ENCODE measurements around the gene RBM4. TPM values are rescaled to one million over a fixed set of nuclear protein-coding genes. Genes with fewer than 3 reads are reported as not detected.
"Not testable (repeated sequence)": the region's sequence is repeated elsewhere in the genome, so short reads cannot be mapped to it uniquely, and the experiment has no call there.

The RBM4 gene
- total RNA-seq, 1 donor from 2014 or later = 176 TPM

DNA sequence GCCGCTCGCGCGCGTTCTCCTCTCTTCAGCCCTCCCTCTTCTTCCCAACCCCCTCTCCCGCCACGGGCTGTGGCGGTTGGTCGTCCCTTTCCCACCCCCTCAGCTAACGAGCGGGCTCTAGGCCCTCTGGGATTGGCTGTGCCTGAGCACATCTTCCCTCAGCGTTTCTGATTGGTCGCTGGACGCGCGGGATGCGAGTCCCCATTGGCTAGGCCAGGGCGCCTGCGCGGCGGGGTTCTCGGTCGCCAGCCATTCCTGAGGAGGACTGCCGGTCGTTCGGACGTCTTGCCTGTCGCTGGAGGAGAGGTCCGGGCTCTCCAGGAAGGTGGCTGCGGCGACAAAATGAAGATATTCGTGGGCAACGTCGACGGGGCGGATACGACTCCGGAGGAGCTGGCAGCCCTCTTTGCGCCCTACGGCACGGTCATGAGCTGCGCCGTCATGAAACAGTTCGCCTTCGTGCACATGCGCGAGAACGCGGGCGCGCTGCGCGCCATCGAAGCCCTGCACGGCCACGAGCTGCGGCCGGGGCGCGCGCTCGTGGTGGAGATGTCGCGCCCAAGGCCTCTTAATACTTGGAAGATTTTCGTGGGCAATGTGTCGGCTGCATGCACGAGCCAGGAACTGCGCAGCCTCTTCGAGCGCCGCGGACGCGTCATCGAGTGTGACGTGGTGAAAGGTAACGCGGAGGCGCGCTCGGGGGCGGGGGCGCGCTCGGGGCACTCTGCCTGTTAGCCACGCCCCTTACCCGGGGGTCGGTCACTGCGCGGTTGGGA is 21.9 kb upstream of the RBM4 start, which contains the start of gene RBM14:
RBM14 (plus strand) TSS at position 252 of the 776 bp plus-strand sequence; CDS start at position 343, 91 bp downstream.
- peak; percentile 99 for DNase-seq (ENCODE audit: low spot score)

DNA sequence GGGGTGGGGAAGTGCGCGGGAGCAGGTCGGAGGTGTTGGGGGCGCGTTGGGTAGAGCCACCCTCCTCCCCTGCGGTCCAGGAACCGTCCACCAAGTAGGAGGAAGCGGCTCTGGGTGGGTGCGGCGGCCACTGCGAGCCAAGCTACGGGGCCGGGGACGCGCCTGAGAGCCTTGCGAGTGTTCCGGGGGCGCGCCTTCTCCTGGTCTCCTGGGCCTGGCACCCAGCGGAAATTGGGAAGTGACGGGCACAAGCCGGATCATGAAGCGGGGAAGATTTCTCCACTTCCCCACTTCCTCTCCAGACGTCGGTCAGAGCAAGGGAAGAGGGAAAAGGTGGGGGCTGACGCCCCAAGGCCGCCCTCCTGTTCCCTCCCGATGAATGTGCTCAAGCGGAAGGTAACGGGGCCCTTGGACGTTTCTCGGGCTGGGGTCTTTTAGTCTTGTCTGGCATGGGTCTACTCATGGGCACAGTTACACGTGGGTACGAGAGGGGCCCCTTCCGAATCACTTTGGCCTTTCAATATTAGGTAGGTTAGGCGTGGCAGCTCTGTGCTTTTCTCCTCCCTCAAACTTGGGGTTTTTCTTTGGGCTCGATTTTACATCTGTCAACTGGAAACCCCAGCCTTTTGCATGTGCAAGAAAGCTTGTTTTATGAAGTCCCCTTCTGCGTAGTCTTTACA is 21.2 kb upstream of the RBM4 start:
- DNase-seq (ENCODE audit: low spot score) = no peak

DNA sequence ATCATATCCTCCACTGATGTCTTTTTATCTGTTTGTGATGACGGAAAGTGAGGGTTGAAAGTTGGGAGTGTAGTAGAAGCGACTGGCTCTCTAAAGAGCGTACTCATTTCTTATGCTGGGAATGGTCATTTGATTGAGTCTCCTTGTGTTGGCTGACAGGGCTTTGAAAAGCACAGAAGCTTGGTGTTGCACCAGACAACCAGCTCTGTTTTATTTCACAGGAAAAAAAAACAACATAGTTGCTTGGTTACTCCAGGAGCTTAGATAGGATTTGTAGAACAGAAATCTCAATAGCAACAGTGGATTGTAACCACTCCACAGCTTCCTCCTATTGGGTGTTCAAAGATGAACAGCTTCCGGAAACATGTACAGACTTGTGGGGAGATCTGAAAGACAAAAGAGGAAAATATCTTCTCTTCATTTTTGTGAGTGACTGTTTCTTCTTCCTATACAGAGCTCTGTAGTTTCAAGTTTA is 19.4 kb upstream of the RBM4 start:
- DNase-seq (ENCODE audit: low spot score) = no peak

DNA sequence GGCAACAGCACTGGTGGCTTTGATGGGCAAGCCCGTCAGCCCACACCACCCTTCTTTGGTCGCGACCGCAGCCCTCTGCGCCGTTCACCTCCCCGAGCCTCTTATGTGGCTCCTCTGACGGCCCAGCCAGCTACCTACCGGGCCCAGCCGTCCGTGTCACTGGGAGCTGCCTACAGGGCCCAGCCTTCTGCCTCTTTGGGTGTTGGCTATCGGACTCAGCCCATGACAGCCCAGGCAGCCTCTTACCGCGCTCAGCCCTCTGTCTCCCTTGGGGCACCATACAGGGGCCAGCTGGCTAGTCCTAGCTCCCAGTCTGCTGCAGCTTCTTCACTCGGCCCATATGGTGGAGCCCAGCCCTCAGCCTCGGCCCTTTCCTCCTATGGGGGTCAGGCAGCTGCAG is 14.1 kb upstream of the RBM4 start:
- no peak for DNase-seq (ENCODE audit: low spot score)

DNA sequence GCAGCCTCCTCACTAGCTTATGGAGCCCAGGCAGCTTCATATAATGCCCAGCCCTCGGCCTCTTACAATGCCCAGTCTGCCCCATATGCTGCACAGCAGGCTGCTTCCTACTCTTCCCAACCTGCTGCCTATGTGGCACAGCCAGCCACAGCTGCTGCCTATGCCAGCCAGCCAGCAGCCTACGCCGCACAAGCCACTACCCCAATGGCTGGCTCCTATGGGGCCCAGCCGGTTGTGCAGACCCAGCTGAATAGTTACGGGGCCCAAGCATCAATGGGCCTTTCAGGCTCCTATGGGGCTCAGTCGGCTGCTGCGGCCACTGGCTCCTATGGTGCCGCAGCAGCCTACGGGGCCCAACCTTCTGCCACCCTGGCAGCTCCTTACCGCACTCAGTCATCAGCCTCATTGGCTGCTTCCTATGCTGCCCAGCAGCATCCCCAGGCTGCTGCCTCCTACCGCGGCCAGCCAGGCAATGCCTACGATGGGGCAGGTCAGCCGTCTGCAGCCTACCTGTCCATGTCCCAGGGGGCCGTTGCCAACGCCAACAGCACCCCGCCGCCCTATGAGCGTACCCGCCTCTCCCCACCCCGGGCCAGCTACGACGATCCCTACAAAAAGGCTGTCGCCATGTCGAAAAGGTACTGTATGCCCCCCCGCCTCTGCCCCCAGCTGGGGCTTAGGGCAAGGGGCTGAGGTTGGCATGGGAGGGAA is 13.3 kb upstream of the RBM4 start:
- DNase-seq (ENCODE audit: low spot score) = no peak

DNA sequence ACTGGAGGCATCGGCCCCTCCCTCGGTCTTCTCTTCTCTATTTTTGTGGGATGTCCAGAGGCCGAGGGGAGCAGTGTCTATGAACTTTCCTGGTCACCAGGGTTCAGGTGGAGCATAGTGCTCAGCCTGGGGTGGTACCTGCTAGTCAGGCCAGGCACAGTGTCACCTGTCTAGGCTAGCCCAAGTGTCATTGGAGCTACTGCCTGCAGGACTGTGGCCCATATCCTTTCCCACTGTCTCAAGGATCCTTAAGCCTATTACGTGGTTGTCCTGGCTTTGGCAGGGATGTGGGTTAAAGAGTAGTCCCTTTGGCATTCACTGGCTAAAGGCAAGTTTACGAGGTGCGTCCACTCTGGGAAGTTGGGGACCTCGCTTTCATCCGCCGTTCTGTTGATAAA is 12.8 kb upstream of the RBM4 start:
- no peak for DNase-seq (ENCODE audit: low spot score)

DNA sequence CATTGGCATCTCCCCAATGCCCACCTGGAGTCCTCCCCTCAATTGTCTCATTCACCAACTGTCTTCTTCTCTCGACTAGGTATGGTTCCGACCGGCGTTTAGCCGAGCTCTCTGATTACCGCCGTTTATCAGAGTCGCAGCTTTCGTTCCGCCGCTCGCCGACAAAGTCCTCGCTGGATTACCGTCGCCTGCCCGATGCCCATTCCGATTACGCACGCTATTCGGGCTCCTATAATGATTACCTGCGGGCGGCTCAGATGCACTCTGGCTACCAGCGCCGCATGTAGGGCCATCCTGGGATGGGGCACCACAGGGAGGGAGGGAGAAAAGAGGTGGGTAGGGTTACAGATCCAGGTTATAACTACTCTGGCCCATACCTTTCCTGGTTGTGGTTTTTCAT is 12.1 kb upstream of the RBM4 start:
- no peak for DNase-seq (ENCODE audit: low spot score)

DNA sequence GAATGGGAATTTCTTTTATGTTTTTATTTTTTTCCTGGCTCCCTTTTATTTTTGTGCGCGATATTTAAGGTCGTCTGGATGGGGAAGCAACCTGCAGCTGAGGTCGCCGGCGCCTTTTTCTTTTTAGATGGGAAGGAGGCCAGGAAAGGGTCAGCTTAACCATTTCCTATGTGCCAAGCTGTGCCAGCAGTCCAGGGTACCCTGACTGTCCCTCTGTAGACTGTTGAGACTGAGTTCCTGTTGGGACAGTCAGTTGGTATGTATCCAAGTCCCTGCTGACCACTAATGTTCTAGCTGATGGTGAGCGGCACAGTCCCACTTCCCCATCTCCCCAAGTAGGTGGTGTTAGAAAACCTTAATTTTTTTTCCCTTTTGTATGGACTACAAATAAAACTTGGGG is 11.6 kb upstream of the RBM4 start:
- DNase-seq (ENCODE audit: low spot score) = no peak

DNA sequence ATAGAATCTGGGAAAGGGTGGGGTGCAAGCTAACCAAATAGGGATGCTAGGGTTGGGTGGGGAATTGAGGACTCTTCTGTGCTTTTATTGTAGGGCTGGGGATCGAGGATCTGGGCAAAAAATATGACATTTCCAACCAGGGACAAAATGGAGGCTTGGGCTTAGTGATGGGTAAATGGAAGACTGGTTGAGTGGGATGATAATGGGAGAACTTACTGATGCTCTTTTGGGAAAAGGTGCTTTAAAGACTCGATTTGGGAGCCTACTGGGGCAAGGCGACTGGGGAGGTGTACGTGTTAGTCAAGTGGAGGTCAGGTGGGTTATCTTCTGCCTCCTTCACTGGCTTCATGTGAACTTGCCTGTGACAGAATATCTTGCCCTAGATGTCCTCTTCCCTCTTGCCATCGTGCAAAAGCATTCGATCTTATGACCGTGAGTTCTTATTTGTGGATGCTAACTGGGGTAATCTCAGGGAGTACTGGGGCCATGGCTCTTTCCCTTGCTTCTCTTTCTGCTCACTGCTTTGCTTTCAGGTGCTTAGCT is 10.4 kb upstream of the RBM4 start:
- DNase-seq (ENCODE audit: low spot score) = no peak

DNA sequence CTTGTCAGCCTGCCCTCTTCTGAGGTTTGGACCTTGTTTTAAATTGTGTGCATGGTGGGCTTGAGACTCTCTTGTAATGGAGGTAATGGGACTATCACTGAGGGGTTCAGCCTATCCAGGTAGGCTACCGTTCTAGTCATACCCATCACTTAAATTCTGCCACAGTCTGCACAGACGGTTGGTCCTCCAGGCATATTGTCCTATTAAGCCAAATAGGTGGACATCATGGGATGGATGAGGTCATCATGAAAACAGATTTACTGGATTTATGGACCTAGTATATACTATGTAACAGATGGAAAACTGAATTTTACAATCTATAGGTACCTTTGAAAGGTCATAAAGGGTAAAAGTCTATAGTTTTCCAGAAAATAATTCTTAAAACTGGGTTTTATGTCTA is 9.1 kb upstream of the RBM4 start:
- DNase-seq (ENCODE audit: low spot score) = no peak

DNA sequence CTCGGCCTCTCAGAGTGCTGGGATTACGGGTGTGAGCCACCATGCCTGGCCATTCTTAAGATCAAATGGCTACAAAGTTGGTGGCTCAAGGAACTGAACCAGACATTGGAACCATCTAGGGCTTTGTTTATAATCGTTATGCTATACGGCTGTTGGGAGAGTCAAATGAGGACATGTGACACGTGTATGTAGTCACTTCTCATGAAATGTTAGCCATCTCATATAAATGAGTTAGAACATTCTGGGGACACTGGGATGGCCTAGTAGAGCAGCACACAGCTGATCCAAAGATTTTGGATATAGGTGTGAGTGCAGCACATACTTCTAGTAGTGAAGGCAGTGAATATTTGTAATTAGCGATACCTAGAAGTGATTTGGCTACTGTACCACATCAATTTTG is 6.6 kb upstream of the RBM4 start:
- DNase-seq (ENCODE audit: low spot score) = no peak

DNA sequence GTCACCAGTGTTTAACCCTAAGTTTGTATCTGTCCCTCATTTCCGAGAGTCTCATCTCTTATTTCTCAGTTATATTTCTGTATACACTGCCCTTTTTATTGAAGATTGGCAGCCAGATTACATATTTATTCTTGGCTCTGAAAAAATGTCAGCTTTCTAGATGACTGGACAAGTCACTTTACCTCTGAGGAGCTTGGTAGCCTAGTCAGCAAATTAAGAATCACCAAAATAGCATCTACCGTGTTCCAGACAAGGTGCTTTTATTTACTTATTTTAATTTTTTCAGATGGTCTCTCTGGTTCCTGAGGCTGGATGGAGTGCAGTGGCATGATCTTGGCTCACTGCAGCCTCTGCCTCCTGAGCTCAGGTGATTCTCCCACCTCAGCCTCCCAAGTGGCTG is 5.6 kb upstream of the RBM4 start:
- DNase-seq (ENCODE audit: low spot score) = no peak

DNA sequence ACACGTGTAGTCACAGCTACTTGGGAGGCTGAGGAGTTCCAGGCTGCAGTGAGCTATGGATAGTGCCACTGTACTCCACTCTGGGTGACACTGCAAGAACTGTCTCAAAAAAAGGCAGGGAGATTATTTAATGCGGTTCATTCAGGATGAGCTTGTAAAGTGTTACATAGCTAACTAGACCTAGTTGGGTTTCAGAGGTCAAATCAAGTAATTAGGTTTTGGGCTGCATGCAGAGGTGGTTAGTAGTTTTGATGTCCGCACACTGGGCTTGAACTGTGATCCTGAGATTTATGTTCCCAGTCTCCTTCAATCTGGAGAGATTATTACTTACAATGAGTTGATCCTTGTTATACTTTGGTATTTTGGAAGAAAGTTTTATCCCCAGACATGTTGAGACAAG is 2.1 kb upstream of the RBM4 start:
- DNase-seq (ENCODE audit: low spot score) = no peak

DNA sequence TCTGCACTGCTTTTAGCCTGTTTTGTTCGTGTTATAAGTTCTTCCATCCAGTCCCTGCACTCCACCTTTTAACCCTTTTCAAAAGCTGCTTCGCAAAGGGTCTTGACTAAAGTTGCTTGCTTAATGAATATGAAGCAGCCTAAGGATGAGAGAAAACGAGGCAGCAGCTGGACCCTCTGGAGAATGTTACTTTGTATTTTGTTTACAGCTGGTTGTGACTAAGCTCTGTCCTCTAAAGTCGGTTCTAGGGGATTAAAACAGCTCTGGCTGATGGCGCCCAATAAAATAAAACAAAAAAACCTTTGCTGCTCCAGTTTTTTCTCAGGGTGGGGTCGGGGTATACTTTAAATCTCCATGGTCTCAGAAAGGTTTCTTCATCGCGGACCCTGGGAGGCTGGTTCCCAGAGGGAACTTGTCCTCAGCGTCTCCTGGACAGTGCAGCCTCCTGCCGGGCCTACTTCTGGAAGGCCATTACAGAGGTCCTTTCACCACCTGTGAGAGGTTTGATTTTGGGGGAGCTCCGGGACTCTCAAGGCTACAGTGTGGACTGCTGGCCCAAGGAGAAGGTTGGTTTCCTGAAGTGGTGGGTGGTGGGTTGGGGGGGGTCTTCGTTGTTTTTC is 836 bp upstream of the RBM4 start:
- no peak for DNase-seq (ENCODE audit: low spot score)

DNA sequence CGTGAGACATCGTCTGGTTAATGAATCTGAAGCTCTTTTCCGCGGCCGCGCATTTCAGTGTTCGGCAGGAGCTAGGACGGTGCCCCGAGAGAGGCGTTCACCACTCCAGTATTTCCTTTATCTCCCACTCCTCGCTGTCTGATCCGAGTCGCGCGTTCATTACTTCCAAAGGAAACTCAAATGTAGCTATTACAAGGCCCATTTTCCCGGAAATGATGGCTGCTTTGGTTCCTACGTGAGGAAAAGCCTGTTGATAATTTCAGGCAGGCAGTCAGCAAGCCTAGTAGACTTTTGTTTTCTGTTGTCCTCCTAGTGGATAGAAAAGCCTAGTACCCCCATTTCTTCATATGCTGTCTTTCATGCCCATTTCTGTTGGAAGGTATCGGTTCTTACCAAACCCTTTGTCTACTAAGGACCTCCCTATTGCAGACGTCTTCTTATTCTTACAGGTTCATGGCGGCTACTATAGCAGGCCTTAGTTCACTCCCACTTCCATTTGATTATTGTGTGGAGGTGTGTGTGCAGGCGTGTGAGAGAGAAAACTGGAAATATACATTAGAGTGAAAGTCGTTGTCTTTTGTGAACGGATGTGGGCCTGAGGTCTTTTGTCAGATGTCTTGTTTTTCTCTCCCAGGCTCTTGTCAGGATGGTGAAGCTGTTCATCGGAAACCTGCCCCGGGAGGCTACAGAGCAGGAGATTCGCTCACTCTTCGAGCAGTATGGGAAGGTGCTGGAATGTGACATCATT is 737 bp downstream of the RBM4 start:
- DNase-seq (ENCODE audit: low spot score) = no peak

DNA sequence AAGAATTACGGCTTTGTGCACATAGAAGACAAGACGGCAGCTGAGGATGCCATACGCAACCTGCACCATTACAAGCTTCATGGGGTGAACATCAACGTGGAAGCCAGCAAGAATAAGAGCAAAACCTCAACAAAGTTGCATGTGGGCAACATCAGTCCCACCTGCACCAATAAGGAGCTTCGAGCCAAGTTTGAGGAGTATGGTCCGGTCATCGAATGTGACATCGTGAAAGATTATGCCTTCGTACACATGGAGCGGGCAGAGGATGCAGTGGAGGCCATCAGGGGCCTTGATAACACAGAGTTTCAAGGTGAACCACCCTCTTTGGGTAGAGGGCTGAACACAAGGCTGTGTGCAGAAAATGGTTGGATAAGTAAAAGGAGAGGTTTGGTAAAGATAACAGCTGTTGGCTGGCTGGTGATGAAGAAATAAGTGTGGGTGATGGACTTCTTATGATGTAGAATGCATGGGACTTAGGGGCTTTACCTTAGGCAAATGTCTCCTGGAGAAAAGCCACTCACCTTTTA is 1.4 kb downstream of the RBM4 start:
- not testable (repeated sequence) for DNase-seq (ENCODE audit: low spot score)

DNA sequence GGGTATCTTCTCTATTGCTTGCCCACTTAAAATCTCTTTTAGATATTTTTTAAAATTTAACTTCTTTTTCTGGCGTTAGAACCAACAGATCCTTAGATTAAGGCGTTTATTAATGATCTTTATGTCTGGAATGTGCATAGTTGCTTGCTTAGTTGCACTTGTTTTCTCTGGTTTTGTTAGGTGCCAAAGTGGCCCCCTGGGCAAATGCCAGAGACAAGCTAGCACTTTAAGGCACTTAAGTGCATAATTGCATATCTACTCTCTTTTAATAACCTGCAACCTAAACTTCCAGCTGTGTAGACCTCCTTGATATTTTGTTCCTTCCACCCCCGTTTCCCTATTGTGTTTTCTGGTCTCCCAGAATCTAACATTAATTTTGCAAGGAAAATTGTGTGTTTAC is 3.3 kb downstream of the RBM4 start:
- no peak for DNase-seq (ENCODE audit: low spot score)

DNA sequence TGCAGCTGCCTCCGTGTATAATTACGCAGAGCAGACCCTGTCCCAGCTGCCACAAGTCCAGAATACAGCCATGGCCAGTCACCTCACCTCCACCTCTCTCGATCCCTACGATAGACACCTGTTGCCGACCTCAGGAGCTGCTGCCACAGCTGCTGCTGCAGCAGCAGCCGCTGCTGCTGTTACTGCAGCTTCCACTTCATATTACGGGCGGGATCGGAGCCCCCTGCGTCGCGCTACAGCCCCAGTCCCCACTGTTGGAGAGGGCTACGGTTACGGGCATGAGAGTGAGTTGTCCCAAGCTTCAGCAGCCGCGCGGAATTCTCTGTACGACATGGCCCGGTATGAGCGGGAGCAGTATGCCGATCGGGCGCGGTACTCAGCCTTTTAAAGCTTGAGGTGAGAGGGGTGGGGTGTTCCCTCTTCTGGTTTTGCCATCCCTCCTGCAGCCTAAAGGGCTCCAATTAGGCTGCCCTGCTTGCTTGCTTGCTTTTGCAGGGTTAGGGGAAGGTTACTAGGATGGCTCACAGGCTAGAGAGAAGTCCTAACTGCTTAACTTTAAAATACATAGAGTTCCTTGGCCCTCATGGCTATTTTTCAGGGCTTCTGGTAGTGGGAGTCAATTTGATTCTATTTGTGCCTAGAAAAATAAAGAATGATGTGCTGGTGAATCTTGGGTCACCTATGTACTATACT is 5.4 kb downstream of the RBM4 start:
- no peak for DNase-seq (ENCODE audit: low spot score)

DNA sequence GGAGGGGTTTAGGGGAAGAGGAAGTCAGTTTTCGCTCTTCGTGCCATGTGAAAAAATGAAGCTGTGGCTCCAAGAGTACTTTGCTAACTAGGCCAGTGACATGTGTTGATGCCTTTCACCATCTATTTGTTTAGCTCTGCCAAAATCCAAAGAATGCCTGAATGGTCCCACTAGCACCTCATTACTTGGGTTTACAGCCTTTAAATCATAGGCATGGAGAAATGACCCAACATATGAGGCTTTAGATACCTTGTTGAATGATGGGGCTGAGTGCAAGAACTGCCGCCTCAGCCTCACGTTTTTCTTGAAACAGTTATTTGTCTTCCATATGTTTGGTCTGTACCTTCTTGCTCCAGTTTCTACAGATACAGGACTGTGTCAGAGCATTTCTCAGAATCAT is 8.3 kb downstream of the RBM4 start:
- no peak for DNase-seq (ENCODE audit: low spot score)

DNA sequence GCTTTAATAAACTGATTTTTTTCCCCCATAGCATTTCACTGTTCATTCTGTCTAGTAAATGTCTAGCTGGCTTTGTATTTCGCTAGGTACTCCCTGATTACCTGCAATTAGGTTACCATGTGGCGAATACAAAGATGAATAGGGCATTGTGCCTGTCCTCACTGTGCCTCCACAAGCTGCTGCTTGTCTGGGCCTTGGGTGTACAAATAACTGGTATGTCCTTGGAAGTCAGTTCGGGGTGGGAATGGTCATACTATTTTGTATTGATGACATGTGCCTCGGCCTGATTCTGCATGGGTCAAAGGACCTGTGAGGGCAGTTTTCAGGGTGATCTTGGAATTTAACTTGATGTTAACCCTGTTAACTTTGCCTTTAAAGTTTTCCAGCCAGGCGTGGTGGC is 11.4 kb downstream of the RBM4 start:
- no peak for DNase-seq (ENCODE audit: low spot score)
